ENCODE results near the gene XRN2. TPM values are rescaled to one million over a fixed set of nuclear protein-coding genes. Genes with fewer than 3 reads are reported as not detected.

Gene XRN2
- total RNA-seq, 4 donors from 2014 or later, result 25.2 to 61.2 (median 47.1) TPM

DNA sequence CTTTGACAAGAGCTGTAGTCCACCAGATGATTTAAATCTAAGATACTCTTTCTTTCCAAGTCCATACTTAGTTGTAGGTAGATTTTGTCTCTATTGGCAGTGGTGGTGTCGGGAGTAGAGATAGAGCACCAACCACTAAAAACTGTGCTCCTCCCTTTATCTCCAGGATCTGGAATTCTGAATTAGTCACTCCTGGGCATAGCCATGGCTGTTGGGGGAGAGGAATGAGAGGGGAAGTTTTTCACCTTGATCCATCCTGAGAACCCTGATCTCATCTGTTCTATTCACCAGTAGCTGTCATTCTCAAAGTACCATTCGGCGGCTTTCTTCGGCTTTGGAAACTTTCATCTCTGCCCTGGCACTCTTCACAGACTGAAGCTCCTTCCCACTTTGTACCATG lies 129.8 kb downstream of the XRN2 start:
- intact Hi-C loops (cut with DNase I), result no loop called here
- H3K4me1 ChIP-seq, result no peaks in the 10 kb centered on the region
- no peaks in the 10 kb centered on the region for H3K9me3 ChIP-seq
- 98 to 100% methylated on average over 2 to 4 of the region's 4 CpGs for WGBS, 2 donors
- no peaks in the 10 kb centered on the region for H3K36me3 ChIP-seq
- no peak for DNase-seq
- H3K27me3 ChIP-seq, result peaks cover 0 to 19% (median 0%) of the 10 kb centered on the region in 4 donors
- TF ChIP-seq, protein P1, sequence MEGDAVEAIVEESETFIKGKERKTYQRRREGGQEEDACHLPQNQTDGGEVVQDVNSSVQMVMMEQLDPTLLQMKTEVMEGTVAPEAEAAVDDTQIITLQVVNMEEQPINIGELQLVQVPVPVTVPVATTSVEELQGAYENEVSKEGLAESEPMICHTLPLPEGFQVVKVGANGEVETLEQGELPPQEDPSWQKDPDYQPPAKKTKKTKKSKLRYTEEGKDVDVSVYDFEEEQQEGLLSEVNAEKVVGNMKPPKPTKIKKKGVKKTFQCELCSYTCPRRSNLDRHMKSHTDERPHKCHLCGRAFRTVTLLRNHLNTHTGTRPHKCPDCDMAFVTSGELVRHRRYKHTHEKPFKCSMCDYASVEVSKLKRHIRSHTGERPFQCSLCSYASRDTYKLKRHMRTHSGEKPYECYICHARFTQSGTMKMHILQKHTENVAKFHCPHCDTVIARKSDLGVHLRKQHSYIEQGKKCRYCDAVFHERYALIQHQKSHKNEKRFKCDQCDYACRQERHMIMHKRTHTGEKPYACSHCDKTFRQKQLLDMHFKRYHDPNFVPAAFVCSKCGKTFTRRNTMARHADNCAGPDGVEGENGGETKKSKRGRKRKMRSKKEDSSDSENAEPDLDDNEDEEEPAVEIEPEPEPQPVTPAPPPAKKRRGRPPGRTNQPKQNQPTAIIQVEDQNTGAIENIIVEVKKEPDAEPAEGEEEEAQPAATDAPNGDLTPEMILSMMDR (IDR thresholded peaks at IDR 0.05), result no peak
- TF ChIP-seq POLR2A (IDR thresholded peaks at IDR 0.05), result no peak
- no peak overlapping the region for H3K27ac ChIP-seq
- no peak overlapping the region for H3K4me3 ChIP-seq

- H3K9me3 ChIP-seq, result no peaks in the 10 kb centered on the region
- intact Hi-C loops (cut with DNase I), result no loop called here
- no peak overlapping the region for H3K27ac ChIP-seq
- H3K27me3 ChIP-seq, result peaks cover 0 to 19% (median 0%) of the 10 kb centered on the region in 4 donors
- no peaks in the 10 kb centered on the region for H3K36me3 ChIP-seq
- 68 to 73% methylated on average over 2 of the region's 2 CpGs for WGBS, 2 donors
- no peak for TF ChIP-seq POLR2A (IDR thresholded peaks at IDR 0.05)
- TF ChIP-seq, protein P1 (IDR thresholded peaks at IDR 0.05), result no peak
- no peak for DNase-seq
- H3K4me1 ChIP-seq, result no peaks in the 10 kb centered on the region
- no peak overlapping the region for H3K4me3 ChIP-seq
These were observed 130.3 kb downstream of the XRN2 start for GRCh38 chr20:21433329-21433890.

DNA sequence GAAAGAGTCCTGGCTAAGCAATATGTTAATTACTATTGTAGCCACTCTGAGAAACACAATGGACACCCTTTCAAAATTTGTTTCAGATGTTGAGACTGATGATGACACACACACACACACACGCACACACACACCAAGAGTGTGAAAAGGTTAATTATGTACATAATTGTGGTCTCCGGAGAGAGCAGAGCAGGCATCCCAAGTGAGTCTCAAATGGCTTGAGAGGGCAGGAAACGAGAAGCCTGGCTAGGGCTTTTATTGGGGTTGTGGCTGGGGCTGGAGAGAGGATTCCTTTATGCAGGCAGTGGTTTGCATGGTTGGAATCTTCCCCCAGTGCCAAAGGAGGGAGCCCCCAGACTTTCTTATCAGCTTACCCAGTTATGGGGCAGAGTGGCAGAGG lies 132.4 kb downstream of the XRN2 start:
- H3K36me3 ChIP-seq, result no peaks in the 10 kb centered on the region
- TF ChIP-seq, protein P1 (IDR thresholded peaks at IDR 0.05), result no peak
- no peak for TF ChIP-seq POLR2A (IDR thresholded peaks at IDR 0.05)
- H3K4me3 ChIP-seq, result no peak overlapping the region
- H3K27me3 ChIP-seq, result peaks cover 0 to 20% (median 0%) of the 10 kb centered on the region in 4 donors
- no peak overlapping the region for H3K27ac ChIP-seq
- DNase-seq, result no peak
- intact Hi-C loops (cut with DNase I), result no loop called here
- H3K4me1 ChIP-seq, result no peaks in the 10 kb centered on the region
- WGBS, 2 donors, result 38 to 42% methylated on average over 3 of the region's 3 CpGs
- H3K9me3 ChIP-seq, result no peaks in the 10 kb centered on the region

- TF ChIP-seq POLR2A (IDR thresholded peaks at IDR 0.05), result no peak
- TF ChIP-seq, protein P1 (IDR thresholded peaks at IDR 0.05), result no peak
- intact Hi-C loops (cut with DNase I), result no loop called here
- H3K9me3 ChIP-seq, result no peaks in the 10 kb centered on the region
- 37 to 39% methylated on average over 4 of the region's 4 CpGs for WGBS, 2 donors
- peaks cover 0 to 20% (median 0%) of the 10 kb centered on the region in 4 donors for H3K27me3 ChIP-seq
- no peak overlapping the region for H3K4me3 ChIP-seq
- H3K4me1 ChIP-seq, result no peaks in the 10 kb centered on the region
- DNase-seq, result no peak
- no peak overlapping the region for H3K27ac ChIP-seq
- H3K36me3 ChIP-seq, result no peaks in the 10 kb centered on the region
These were observed 133.1 kb downstream of the XRN2 start for GRCh38 chr20:21436205-21436604.

DNA sequence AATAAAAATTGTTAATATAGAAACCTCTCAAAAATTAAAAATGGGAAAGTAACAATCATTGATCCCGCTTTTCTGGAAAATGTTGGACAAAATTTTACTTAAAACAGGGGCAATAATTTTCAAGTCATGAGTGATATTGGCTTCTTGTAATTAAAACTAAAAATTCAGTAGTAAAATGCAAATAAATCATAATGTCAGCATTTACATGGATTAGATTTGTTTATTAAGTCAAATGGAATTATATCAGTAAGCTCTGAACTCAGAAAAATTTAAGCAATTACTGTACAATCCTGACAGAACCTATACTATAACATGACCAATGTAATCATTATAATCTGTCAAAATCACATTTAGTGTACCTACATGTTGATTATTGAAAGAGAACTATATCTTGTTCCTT lies 134.1 kb downstream of the XRN2 start:
- intact Hi-C loops (cut with DNase I), result no loop called here
- no peaks in the 10 kb centered on the region for H3K4me1 ChIP-seq
- no peaks in the 10 kb centered on the region for H3K36me3 ChIP-seq
- peaks cover 0 to 20% (median 0%) of the 10 kb centered on the region in 4 donors for H3K27me3 ChIP-seq
- no peak overlapping the region for H3K4me3 ChIP-seq
- H3K27ac ChIP-seq, result no peak overlapping the region
- TF ChIP-seq, protein P1 (IDR thresholded peaks at IDR 0.05), result no peak
- TF ChIP-seq POLR2A (IDR thresholded peaks at IDR 0.05), result no peak
- DNase-seq, result no peak
- 85 to 88% methylated on average over 1 of the region's 1 CpG for WGBS, 2 donors
- no peaks in the 10 kb centered on the region for H3K9me3 ChIP-seq

Data from esophagus squamous epithelium (tissue), 5 donors.